ENCODE data around the gene CHPF. TPM values are rescaled to one million over a fixed set of nuclear protein-coding genes. Genes with fewer than 3 reads are reported as not detected.

The CHPF gene
- total RNA-seq, 2 experiments from 2014 or later: 6.5 to 7.1 TPM

DNA sequence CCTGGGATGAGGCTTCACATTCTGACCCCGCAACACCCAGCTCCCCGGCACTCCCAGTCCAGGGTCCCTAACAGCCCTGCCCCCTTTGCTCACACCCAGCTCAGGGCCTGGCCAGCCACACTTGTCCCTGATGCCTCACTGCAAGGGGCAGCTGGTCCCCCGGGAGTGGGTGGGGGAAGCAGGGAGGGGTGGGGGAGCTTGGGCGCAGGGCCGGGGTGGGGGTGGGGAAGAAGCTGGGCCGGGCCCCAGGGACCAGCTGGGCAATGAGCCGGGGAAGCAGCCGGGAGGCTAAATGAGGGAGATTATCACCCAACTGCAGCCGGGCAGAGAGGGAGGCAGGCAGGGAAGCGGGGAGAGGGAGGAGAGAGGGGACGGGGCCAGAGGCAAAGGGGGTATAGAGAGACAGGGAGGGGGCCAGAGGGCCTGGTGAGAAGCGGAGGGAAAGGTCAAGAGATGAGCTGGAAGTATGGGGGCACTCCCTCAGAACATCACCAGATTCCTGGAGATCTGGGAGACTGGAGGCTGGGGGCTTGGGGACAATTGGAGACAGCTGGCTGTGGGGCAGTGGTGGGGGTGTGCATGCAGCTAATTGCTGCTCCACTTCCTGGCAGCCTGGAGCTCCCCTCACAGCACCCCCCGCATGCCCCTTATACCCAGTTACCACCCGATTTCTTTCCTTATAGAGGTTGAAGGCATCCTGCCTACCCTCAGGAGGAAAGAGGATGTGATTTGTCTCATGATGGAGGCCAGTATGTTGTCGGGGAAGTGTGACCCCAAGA, 31.9 kb downstream of the CHPF start:
- intact Hi-C loops (cut with DNase I, micrococcal nuclease): no loop called here
- ATAC-seq (ENCODE audit: poor library complexity): no peak
- ChIA-PET CTCF (interaction anchor here (1.4 kb wide), 1 partner anchor 18 kb away, joined by 4 read pairs; no protein-coding TSS in a partner anchor), POLR2A (interaction anchor here (0.9 kb wide), 1 partner anchor 13 kb away, joined by 4 read pairs; the partner anchor contains the start of gene GMPPA)
- H3K36me3 ChIP-seq (ENCODE audit: insufficient read depth, low read length): peaks cover 4% of the 10 kb centered on the region
- peaks cover 16% of the 10 kb centered on the region for H3K36me3 Mint-ChIP-seq (ENCODE audit: low read depth)
- TF ChIP-seq, protein P1, sequence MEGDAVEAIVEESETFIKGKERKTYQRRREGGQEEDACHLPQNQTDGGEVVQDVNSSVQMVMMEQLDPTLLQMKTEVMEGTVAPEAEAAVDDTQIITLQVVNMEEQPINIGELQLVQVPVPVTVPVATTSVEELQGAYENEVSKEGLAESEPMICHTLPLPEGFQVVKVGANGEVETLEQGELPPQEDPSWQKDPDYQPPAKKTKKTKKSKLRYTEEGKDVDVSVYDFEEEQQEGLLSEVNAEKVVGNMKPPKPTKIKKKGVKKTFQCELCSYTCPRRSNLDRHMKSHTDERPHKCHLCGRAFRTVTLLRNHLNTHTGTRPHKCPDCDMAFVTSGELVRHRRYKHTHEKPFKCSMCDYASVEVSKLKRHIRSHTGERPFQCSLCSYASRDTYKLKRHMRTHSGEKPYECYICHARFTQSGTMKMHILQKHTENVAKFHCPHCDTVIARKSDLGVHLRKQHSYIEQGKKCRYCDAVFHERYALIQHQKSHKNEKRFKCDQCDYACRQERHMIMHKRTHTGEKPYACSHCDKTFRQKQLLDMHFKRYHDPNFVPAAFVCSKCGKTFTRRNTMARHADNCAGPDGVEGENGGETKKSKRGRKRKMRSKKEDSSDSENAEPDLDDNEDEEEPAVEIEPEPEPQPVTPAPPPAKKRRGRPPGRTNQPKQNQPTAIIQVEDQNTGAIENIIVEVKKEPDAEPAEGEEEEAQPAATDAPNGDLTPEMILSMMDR (IDR thresholded peaks at IDR 0.05): no peak
- DNase-seq: no peak
- H3K4me1 ChIP-seq (ENCODE audit: insufficient read depth, low read length): peaks cover 33% of the 10 kb centered on the region
- H3K27me3 Mint-ChIP-seq: peaks cover 74% of the 10 kb centered on the region
- no peak overlapping the region for H3K27ac Mint-ChIP-seq
- peaks cover 53 to 77% of the 10 kb centered on the region in 2 experiments for H3K27me3 ChIP-seq (ENCODE audit: control insufficient read depth in 1 of 2, insufficient read depth in 2 of 2, low read length in 2 of 2)
- H3K4me3 ChIP-seq (ENCODE audit: low read length): no peak overlapping the region
- peaks cover 0 to 29% of the 10 kb centered on the region in 2 experiments for H3K9me3 ChIP-seq (ENCODE audit: control insufficient read depth in 1 of 2, insufficient read depth in 1 of 2, low read length in 2 of 2)
- no peak overlapping the region for H3K27ac ChIP-seq (ENCODE audit: low read depth in 1 of 2, low read length in 2 of 2)
- H3K4me3 Mint-ChIP-seq: no peak overlapping the region
- peaks cover 25% of the 10 kb centered on the region for H3K4me1 Mint-ChIP-seq (ENCODE audit: low read depth)
- H3K9me3 Mint-ChIP-seq: no peaks in the 10 kb centered on the region

DNA sequence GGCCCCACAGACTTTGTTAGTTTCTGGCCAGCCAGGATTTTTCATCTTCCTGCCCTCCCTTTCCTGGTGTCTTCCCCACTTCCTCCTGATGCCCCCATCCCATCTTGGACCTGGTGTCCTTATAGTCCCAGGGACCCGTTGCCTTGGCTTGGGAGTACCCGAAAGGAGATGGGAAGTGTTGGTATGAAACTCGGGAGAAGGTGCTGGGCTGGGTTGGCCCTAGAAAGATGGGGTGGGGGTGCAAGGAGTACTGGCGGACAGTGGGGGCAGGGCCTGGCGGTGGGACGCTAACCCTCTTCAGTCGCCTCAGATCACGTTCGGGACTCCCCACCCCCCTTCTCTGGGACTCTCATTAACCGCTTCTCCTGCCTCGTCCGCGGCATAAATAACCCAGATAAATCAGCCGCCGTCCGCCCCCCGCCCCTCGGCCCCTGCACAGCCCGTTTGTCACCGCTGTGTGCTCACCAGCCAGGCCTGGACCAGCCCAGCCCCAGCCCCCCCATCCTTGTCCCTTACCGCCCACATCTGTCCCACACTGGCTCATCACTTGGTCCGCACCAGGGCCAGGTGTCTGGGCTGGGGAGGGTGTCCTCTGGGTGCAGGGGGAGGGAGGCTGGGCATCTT, 33.0 kb downstream of the CHPF start:
- Mint-ChIP-seq H3K4me1 (ENCODE audit: low read depth) (peaks cover 25% of the 10 kb centered on the region), H3K27ac (no peak overlapping the region), H3K4me3 (no peak overlapping the region), H3K27me3 (peaks cover 63% of the 10 kb centered on the region), H3K9me3 (no peaks in the 10 kb centered on the region), H3K36me3 (ENCODE audit: low read depth) (peaks cover 27% of the 10 kb centered on the region)
- ChIA-PET CTCF (interaction anchor here (1.1 to 2.1 kb wide), 5 partner anchors 12 to 122 kb away, joined by 3 to 31 read pairs (median 7); partner anchors contain the start of gene GMPPA), POLR2A (interaction anchor here (0.9 to 1.3 kb wide), 3 partner anchors 11 to 122 kb away, joined by 4 read pairs; no protein-coding TSS in a partner anchor)
- H3K36me3 ChIP-seq (ENCODE audit: insufficient read depth, low read length): peaks cover 13% of the 10 kb centered on the region
- H3K27ac ChIP-seq (ENCODE audit: low read depth in 1 of 2, low read length in 2 of 2): no peak overlapping the region
- peaks cover 0 to 29% of the 10 kb centered on the region in 2 experiments for H3K9me3 ChIP-seq (ENCODE audit: control insufficient read depth in 1 of 2, insufficient read depth in 1 of 2, low read length in 2 of 2)
- peaks cover 51 to 66% of the 10 kb centered on the region in 2 experiments for H3K27me3 ChIP-seq (ENCODE audit: control insufficient read depth in 1 of 2, insufficient read depth in 2 of 2, low read length in 2 of 2)
- ATAC-seq (ENCODE audit: poor library complexity) (no peak), DNase-seq (no peak)
- H3K4me3 ChIP-seq (ENCODE audit: low read length): no peak overlapping the region
- intact Hi-C loops (cut with DNase I, micrococcal nuclease): no loop called here
- TF ChIP-seq, protein P1 (IDR thresholded peaks at IDR 0.05): no peak
- H3K4me1 ChIP-seq (ENCODE audit: insufficient read depth, low read length): peaks cover 33% of the 10 kb centered on the region

DNA sequence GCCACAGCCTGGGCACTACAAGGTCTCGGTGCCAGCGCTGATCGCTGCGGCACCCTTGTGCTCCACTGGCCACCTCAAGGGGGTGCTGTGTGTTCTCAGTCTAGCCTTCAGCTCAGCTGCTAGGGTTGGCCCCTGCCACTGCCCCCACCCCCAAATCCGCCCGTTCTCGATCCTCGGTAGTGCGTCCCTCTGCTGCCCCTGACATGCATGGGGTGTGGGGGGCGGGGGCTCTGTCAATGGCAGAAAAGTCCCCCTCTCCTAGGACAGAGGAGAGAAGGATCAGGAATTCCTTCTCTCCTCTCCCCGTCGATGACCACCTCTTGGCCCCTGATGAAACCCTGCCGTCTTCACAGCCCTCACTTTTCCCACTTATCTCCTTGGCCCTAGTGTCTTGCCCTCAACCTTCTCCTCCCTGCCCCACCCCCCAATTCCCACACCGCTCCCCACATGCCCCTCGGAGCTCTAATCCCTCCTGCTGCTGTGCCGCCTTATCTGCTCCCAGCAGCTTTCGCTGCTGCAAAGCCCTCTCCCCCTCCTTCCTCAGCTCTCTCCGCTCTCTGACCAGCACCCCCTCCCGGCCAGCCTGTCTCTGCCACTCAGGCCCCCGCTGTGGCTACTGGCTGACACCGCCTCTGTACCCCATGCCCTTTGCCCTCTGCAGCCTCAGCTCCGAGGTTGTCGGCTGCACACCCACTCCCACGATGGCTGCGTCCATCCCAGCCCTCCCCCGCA, 33.7 kb downstream of the CHPF start:
- Mint-ChIP-seq H3K36me3 (ENCODE audit: low read depth) (peaks cover 33% of the 10 kb centered on the region), H3K27me3 (peaks cover 61% of the 10 kb centered on the region), H3K4me1 (ENCODE audit: low read depth) (peaks cover 25% of the 10 kb centered on the region), H3K9me3 (no peaks in the 10 kb centered on the region), H3K4me3 (peak overlapping the region; percentile 28), H3K27ac (no peak overlapping the region)
- H3K36me3 ChIP-seq (ENCODE audit: insufficient read depth, low read length): peaks cover 19% of the 10 kb centered on the region
- ATAC-seq (ENCODE audit: poor library complexity): peak; percentile 94
- POLR2A ChIA-PET: interaction anchor here (0.7 to 1.3 kb wide), 4 partner anchors 11 to 121 kb away, joined by 3 to 4 read pairs (median 4); no protein-coding TSS in a partner anchor
- H3K4me1 ChIP-seq (ENCODE audit: insufficient read depth, low read length): peaks cover 33% of the 10 kb centered on the region
- TF ChIP-seq, protein P1 (IDR thresholded peaks at IDR 0.05): peak; percentile 61
- H3K9me3 ChIP-seq (ENCODE audit: control insufficient read depth in 1 of 2, insufficient read depth in 1 of 2, low read length in 2 of 2): peaks cover 0 to 29% of the 10 kb centered on the region in 2 experiments
- H3K27ac ChIP-seq (ENCODE audit: low read depth in 1 of 2, low read length in 2 of 2): no peak overlapping the region
- intact Hi-C loops (cut with DNase I, micrococcal nuclease): loop anchor here in 1 of 2 experiments (2.0 kb wide), 1 partner anchor 21 kb away; no protein-coding TSS in a partner anchor
- CTCF ChIA-PET: interaction anchor here (0.6 to 2.1 kb wide), 11 partner anchors 9 to 121 kb away, joined by 3 to 31 read pairs (median 4); partner anchors contain the start of gene GMPPA
- H3K27me3 ChIP-seq (ENCODE audit: control insufficient read depth in 1 of 2, insufficient read depth in 2 of 2, low read length in 2 of 2): peaks cover 49 to 59% of the 10 kb centered on the region in 2 experiments
- H3K4me3 ChIP-seq (ENCODE audit: low read length): no peak overlapping the region
- DNase-seq: peak in 13 of 14 experiments; percentile 26 to 73 (median 43)

Data from CD4-positive, alpha-beta T cell (primary cell).